Activated T-helper 2 cell treated with anti-CD3 and anti-CD28 coated beads, Interferon-gamma antibody, Interleukin-2, Interleukin-4, amounts not matched to agents 10 μg/mL and 5 μg/mL and 100 μg/mL, durations not matched to agents 14 hours and 24 hours and 36 hours (primary cell): ENCODE measurements around the gene ZNF530. TPM values are rescaled to one million over a fixed set of nuclear protein-coding genes. Genes with fewer than 3 reads are reported as not detected.

Experiments used
- DNase-seq: peaks from one replicate; pipeline ENCODE4 v3.0.0; 2021; ENCODE audit warnings: low spot score
- H3K27ac Mint-ChIP-seq: one replicate; pipeline ENCODE4 v1.8.0; 2021; ENCODE audit warnings: mixed read lengths
- H3K27me3 Mint-ChIP-seq: one replicate; pipeline ENCODE4 v1.8.0; 2021; ENCODE audit warnings: low read depth, mixed read lengths
- H3K36me3 Mint-ChIP-seq: one replicate; pipeline ENCODE4 v1.8.0; 2021; ENCODE audit warnings: low read depth, mixed read lengths
- H3K4me1 Mint-ChIP-seq: one replicate; pipeline ENCODE4 v1.8.0; 2021; ENCODE audit warnings: low read depth, mixed read lengths
- H3K4me3 Mint-ChIP-seq: one replicate; pipeline ENCODE4 v1.8.0; 2021; ENCODE audit warnings: low read depth, mild to moderate bottlenecking, moderate library complexity, mixed read lengths
- H3K9me3 Mint-ChIP-seq: one replicate; pipeline ENCODE4 v1.8.0; 2021; ENCODE audit warnings: mixed read lengths
- intact Hi-C: fragments of 100-400 bp; cut with micrococcal nuclease; formaldehyde crosslinking; loops from one replicate; pipeline ENCODE4 v1.15.1; 2023
- total RNA-seq: library from RNA; stranded (reverse); gene quantifications from 2 replicates; pipeline ENCODE4 v1.2.3, GENCODE V29; 2022

ZNF530 gene
- 4.1 and 5.2 TPM in 2 replicates for total RNA-seq

DNA sequence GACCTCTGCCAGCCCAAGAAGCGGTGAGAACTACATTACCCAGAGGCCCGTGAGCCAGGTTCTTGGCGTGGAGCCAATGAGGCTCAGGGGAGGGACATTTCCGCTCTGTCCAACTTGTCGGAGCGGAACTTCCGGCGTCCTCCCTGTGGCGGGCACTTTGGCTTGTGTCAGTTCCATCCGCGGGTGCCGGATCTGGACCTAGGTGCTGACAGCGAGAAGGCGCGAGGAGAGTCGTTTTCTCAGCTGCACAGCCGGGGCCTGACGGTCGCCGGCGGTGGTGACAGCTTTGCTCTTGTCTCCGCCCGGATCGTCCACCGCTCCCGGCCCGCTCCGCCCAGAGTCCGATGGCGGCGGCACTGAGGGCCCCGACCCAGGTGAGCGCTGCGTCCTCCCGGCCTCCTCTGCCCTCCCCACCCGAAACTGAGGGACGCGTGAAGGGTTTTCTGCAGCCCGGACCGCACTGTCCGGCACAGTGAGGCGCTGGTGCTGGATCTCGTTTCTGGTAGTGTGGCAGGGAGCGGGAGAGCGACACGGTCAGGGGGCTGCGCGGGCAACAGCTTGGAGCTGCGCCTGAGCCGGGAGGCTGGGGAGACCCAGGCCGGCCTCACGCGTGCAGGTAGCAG is at the start of gene ZNF530:
Gene ZNF530 (plus strand): TSS at position 125 of the 623 bp plus-strand sequence. CDS start 4,461 bp downstream, outside the sequence.
- H3K27me3 Mint-ChIP-seq = no peaks in the 10 kb centered on the region
- H3K27ac Mint-ChIP-seq = no peak within 1 kb of the TSS
- intact Hi-C loops = loop anchor here (1.0 to 5.0 kb wide), 4 partner anchors 21 to 82 kb away; partner anchors contain the start of genes ZNF211, ZNF550 and ZNF551
- peaks cover 55% of the 10 kb centered on the region for H3K9me3 Mint-ChIP-seq
- peak; percentile 78 for DNase-seq
- peaks cover 10% of the 10 kb centered on the region for H3K4me1 Mint-ChIP-seq
- H3K36me3 Mint-ChIP-seq = peaks cover 43% of the 10 kb centered on the region
- H3K4me3 Mint-ChIP-seq = peak within 1 kb of the TSS; percentile 80

DNA sequence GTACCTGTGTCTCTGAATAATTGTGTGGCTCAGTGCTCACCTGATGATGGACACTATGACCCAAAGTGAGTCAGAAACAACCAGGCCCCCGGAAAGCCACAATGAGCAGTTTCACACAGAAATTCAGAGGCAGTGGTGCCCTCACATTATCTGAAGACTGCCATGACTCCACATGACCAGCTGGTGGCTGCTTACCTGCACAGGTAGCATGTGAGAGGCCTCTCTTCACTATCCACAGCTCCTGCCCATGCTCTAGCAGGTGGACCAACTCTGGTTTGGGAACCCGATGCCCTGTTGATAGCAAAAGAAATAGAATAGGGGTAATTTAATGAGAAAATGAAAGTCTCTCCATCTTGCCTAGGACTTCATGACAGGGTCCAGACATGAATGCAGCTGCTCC is 47.3 kb upstream of the ZNF530 start:
- Mint-ChIP-seq H3K4me3 (no peak overlapping the region), H3K9me3 (peaks cover 78% of the 10 kb centered on the region), H3K36me3 (peaks cover 100% of the 10 kb centered on the region), H3K27ac (no peak overlapping the region), H3K27me3 (no peaks in the 10 kb centered on the region), H3K4me1 (no peaks in the 10 kb centered on the region)
- no peak for DNase-seq
- intact Hi-C loops = no loop called here

DNA sequence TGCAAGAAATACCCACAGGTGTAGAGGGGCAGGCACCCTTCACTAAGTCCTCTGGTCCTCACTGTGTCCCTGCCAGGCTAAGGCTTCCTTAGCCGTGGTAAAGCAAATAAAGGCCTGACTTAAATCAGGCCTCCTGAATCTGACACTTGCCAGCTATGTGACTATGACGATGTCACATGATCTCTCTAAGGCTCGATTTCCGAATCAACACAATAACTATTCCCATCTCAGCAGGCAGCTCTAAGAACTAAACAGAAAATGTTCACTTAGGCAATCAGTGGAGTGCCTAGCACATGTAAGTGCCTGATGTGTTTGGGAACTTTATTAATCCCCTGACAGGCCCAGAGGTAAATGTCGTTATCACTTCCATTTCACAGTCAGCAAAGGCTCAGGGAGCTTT is 42.0 kb upstream of the ZNF530 start:
- H3K36me3 Mint-ChIP-seq = peaks cover 56% of the 10 kb centered on the region
- no peak for DNase-seq
- H3K4me3 Mint-ChIP-seq = peak overlapping the region; percentile 88
- H3K9me3 Mint-ChIP-seq = peaks cover 65% of the 10 kb centered on the region
- intact Hi-C loops = no loop called here
- no peaks in the 10 kb centered on the region for H3K27me3 Mint-ChIP-seq
- no peak overlapping the region for H3K27ac Mint-ChIP-seq
- H3K4me1 Mint-ChIP-seq = peaks cover 18% of the 10 kb centered on the region

DNA sequence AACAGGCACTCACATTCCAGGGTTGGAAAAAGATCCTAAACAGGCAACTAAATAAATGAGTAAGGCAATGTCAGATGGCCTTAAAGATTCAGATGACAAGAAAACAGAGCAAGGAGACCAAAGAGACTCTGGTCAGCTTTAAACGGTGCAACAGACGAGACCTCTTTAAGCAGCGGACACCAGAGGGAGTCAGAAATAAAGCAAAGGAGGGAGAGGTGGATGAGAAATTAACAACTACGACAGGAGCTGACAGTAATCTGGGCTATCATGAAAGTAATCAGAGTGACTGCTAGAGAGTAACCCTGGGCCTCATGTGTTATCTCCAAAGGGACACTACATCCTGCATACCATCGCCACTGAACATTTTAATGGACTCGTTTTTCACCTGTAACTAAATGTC is 41.2 kb upstream of the ZNF530 start:
- no peak for DNase-seq
- Mint-ChIP-seq H3K4me3 (peak overlapping the region; percentile 88), H3K27ac (peak overlapping the region; percentile 76), H3K4me1 (peaks cover 18% of the 10 kb centered on the region), H3K9me3 (peaks cover 61% of the 10 kb centered on the region), H3K36me3 (peaks cover 48% of the 10 kb centered on the region), H3K27me3 (no peaks in the 10 kb centered on the region)
- intact Hi-C loops = no loop called here

DNA sequence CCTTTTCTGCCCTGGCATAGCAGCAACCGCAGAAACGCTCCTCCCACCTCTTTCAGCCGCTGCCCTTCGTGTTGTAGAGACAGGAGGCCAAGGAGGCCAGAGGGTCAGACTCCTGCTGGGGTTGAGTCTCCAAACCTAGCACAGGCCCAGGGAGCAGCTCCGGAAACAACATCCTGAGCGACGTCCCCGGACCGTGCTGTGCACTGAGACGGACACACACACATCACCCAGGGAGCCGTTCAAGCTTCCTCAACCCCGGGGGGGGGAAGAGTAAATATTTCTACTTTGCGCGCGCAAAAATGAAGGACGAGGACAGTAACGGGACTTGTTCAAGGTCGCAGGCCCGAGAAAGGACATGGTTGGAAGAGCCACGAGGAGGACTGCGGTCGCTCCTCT is 40.7 kb upstream of the ZNF530 start:
- intact Hi-C loops = loop anchor here (1.0 kb wide), 3 partner anchors 19 to 40 kb away; partner anchors contain the start of genes ZNF416, ZNF530 and ZNF549
- Mint-ChIP-seq H3K4me1 (peaks cover 18% of the 10 kb centered on the region), H3K9me3 (peaks cover 63% of the 10 kb centered on the region), H3K36me3 (peaks cover 43% of the 10 kb centered on the region), H3K27ac (peak overlapping the region; percentile 76), H3K27me3 (no peaks in the 10 kb centered on the region), H3K4me3 (peak overlapping the region; percentile 88)
- no peak for DNase-seq

- H3K9me3 Mint-ChIP-seq = peaks cover 61% of the 10 kb centered on the region
- intact Hi-C loops = loop anchor here (1.0 kb wide), 3 partner anchors 19 to 40 kb away; partner anchors contain the start of genes ZNF416, ZNF530 and ZNF549
- peak within 1 kb of the TSS; percentile 76 for H3K27ac Mint-ChIP-seq
- peak; percentile 82 for DNase-seq
- peaks cover 38% of the 10 kb centered on the region for H3K36me3 Mint-ChIP-seq
- H3K4me1 Mint-ChIP-seq = peaks cover 18% of the 10 kb centered on the region
- H3K4me3 Mint-ChIP-seq = peak within 1 kb of the TSS; percentile 88
- no peaks in the 10 kb centered on the region for H3K27me3 Mint-ChIP-seq
These were observed 40.2 kb upstream of the ZNF530 start, which contains the start of gene ZNF550 for GRCh38 chr19:57559404-57560025. Gene ZNF550, minus strand, starts transcription at chr19:57559863. Its CDS starts 181 bp downstream, at chr19:57559682.

GRCh38 chr19:57560049-57560491 is 39.6 kb upstream of the ZNF530 start:
- Mint-ChIP-seq H3K4me3 (peak overlapping the region; percentile 88), H3K27me3 (no peaks in the 10 kb centered on the region), H3K9me3 (peaks cover 59% of the 10 kb centered on the region), H3K27ac (peak overlapping the region; percentile 76), H3K4me1 (peaks cover 18% of the 10 kb centered on the region), H3K36me3 (peaks cover 32% of the 10 kb centered on the region)
- intact Hi-C loops = no loop called here
- no peak for DNase-seq

GRCh38 chr19:57563547-57563946 is 36.1 kb upstream of the ZNF530 start:
- Mint-ChIP-seq H3K36me3 (peaks cover 4% of the 10 kb centered on the region), H3K4me3 (no peak overlapping the region)

GRCh38 chr19:57566396-57567265 is 33.1 kb upstream of the ZNF530 start:
- Mint-ChIP-seq H3K9me3 (peaks cover 78% of the 10 kb centered on the region), H3K36me3 (peaks cover 9% of the 10 kb centered on the region)
- intact Hi-C loops = no loop called here

More at GRCh38 chr19:57563547-57563946, 36.1 kb upstream of the ZNF530 start:
- DNase-seq = no peak
- Mint-ChIP-seq H3K27ac (no peak overlapping the region), H3K9me3 (peaks cover 73% of the 10 kb centered on the region), H3K27me3 (no peaks in the 10 kb centered on the region), H3K4me1 (peaks cover 11% of the 10 kb centered on the region)
- intact Hi-C loops = no loop called here

DNA sequence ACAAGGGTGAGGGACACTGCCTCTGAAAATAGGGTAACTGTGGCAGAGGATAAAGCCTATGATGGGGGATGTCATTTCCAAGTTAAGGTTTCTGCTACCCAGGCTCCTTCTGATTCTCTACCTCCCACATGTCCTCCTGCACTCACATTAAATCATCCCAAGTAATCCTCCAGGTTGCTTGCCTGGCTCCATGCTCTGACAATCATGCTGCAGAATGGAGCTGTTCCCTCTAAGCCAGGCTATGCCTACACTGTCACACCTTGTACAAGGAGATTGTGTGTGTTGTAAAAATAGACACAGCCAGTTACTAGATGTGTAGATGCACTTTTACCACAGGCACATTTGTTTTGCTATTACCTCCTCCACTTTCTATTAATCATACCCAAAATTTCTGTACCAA is 29.0 kb upstream of the ZNF530 start:
- Mint-ChIP-seq H3K27me3 (no peaks in the 10 kb centered on the region), H3K27ac (no peak overlapping the region), H3K9me3 (peaks cover 89% of the 10 kb centered on the region), H3K4me1 (no peaks in the 10 kb centered on the region), H3K36me3 (peaks cover 50% of the 10 kb centered on the region), H3K4me3 (no peak overlapping the region)
- intact Hi-C loops = loop anchor here (10.0 kb wide), 1 partner anchor 244 kb away; the partner anchor contains the start of gene ZNF552
- no peak for DNase-seq

More at GRCh38 chr19:57566396-57567265, 33.1 kb upstream of the ZNF530 start:
- Mint-ChIP-seq H3K4me1 (no peaks in the 10 kb centered on the region), H3K4me3 (no peak overlapping the region), H3K27me3 (no peaks in the 10 kb centered on the region), H3K27ac (no peak overlapping the region)
- DNase-seq = no peak

DNA sequence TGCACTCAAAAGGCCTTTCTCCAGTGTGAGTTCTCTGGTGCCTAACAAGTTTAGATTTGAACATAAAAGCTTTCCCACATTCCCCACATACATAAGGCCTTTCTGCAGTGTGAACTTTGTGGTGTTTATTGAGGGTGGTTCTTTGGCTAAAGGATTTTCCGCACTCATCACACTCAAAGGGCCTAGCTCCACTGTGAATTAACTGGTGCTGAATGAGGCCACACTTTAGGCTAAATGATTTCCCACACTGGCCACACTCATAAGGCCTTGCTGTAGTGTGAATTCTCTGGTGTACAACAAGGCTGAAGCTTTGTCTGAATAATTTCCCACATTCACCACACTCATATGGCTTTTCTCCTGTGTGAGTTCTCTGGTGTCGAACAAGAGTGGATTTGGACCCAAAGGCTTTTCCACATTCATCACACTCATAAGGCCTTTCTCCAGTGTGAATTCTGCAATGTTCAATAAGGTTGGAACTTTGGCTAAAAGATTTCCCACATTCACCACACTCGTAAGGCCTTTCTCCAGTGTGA is 27.2 kb upstream of the ZNF530 start:
- Mint-ChIP-seq H3K4me3 (no peak overlapping the region), H3K36me3 (peaks cover 67% of the 10 kb centered on the region), H3K27ac (no peak overlapping the region), H3K9me3 (peaks cover 89% of the 10 kb centered on the region), H3K4me1 (peaks cover 2% of the 10 kb centered on the region), H3K27me3 (no peaks in the 10 kb centered on the region)
- intact Hi-C loops = loop anchor here (10.0 kb wide), 1 partner anchor 242 kb away; the partner anchor contains the start of gene ZNF552
- DNase-seq = no peak

GRCh38 chr19:57576661-57577060 is 23.0 kb upstream of the ZNF530 start:
- peaks cover 73% of the 10 kb centered on the region for H3K36me3 Mint-ChIP-seq
- peaks cover 13% of the 10 kb centered on the region for H3K4me1 Mint-ChIP-seq
- no peaks in the 10 kb centered on the region for H3K27me3 Mint-ChIP-seq
- no peak for DNase-seq
- no peak overlapping the region for H3K27ac Mint-ChIP-seq
- intact Hi-C loops = loop anchor here (5.0 to 10.0 kb wide), 2 partner anchors 89 to 238 kb away; partner anchors contain the start of genes ZNF419 and ZNF552
- peaks cover 77% of the 10 kb centered on the region for H3K9me3 Mint-ChIP-seq
- peak overlapping the region; percentile 2 for H3K4me3 Mint-ChIP-seq
